Ishikawa (cell line): Measurements from ENCODE around the gene CNN3.

Experiments
- CEBPB ChIP-seq: IDR thresholded peaks from 2 replicates; pipeline ENCODE4 v1.6.1; 2012
- CREB1 ChIP-seq: IDR thresholded peaks from 2 replicates; pipeline ENCODE4 v1.6.1; 2012; ENCODE audit warnings: low read depth
- EGR1 ChIP-seq: IDR thresholded peaks from 2 replicates; pipeline ENCODE4 v1.6.1; 2012
- EP300 ChIP-seq: IDR thresholded peaks from 2 replicates; pipeline ENCODE4 v1.6.1; 2012; ENCODE audit warnings: borderline replicate concordance
- FOXM1 ChIP-seq: IDR thresholded peaks from 2 replicates; pipeline ENCODE4 v1.6.1; 2012; ENCODE audit warnings: low read depth, borderline replicate concordance
- MAX ChIP-seq: IDR thresholded peaks from 2 replicates; pipeline ENCODE4 v1.6.1; 2012
- NFIC ChIP-seq: IDR thresholded peaks from 2 replicates; pipeline ENCODE4 v1.6.1; 2012
- RAD21 ChIP-seq: IDR thresholded peaks from 2 replicates; pipeline ENCODE4 v1.6.1; 2012; ENCODE audit warnings: low read depth
- REST ChIP-seq: IDR thresholded peaks from 2 replicates; pipeline ENCODE4 v1.6.1; 2012; ENCODE audit warnings: low read depth, mild to moderate bottlenecking
- TAF1 ChIP-seq: IDR thresholded peaks from 2 replicates; pipeline ENCODE4 v1.6.1; 2012; ENCODE audit warnings: low read depth, mild to moderate bottlenecking
- TCF12 ChIP-seq: IDR thresholded peaks from 2 replicates; pipeline ENCODE4 v1.6.1; 2012; ENCODE audit warnings: low read depth
- TEAD4 ChIP-seq: IDR thresholded peaks from 2 replicates; pipeline ENCODE4 v1.6.1; 2012
- USF1 ChIP-seq: IDR thresholded peaks from 2 replicates; pipeline ENCODE4 v1.6.1; 2012
- YY1 ChIP-seq: IDR thresholded peaks from 2 replicates; pipeline ENCODE4 v1.6.1; 2012; ENCODE audit warnings: low read depth
- ZBTB7A ChIP-seq: IDR thresholded peaks from 2 replicates; pipeline ENCODE4 v1.6.1; 2012; ENCODE audit warnings: low read depth

Gene CNN3

GRCh38 chr1:94926915-94927404 lies at the start of gene CNN3:
TSS of gene CNN3 (minus strand) at chr1:94927110. CDS start at chr1:94926894, 216 bp downstream.
- TF ChIP-seq NFIC (no peak), CEBPB (no peak), TAF1 (peak; percentile 89), USF1 (no peak), EGR1 (peak; percentile 87), FOXM1 (no peak), ZBTB7A (no peak), CREB1 (no peak), MAX (peak; percentile 94), TEAD4 (no peak), TCF12 (peak; percentile 24; the same call in 1 of the 2 replicates), EP300 (no peak), YY1 (0 out of 2 replicates have a peak, but pooled peaks have one; percentile 9), RAD21 (no peak), REST (no peak)

- TF ChIP-seq YY1, result no peak
- no peak for TF ChIP-seq REST
- no peak for TF ChIP-seq ZBTB7A
- no peak for TF ChIP-seq NFIC
- TF ChIP-seq MAX, result no peak
- TF ChIP-seq USF1, result no peak
- no peak for TF ChIP-seq FOXM1
Measured at GRCh38 chr1:94974824-94975223, 47.9 kb upstream of the CNN3 start.

- TF ChIP-seq EGR1 (no peak), CREB1 (no peak)
Measured at GRCh38 chr1:94974241-94974640, 47.3 kb upstream of the CNN3 start.

GRCh38 chr1:94973309-94973922 lies 46.5 kb upstream of the CNN3 start:
- TF ChIP-seq NFIC (no peak), TCF12 (no peak), USF1 (no peak)

GRCh38 chr1:94971491-94971924 lies 44.6 kb upstream of the CNN3 start:
- no peak for TF ChIP-seq REST
- TF ChIP-seq TCF12, result no peak
- TF ChIP-seq CREB1, result no peak
- no peak for TF ChIP-seq CEBPB
- no peak for TF ChIP-seq YY1
- TF ChIP-seq TAF1, result no peak
- no peak for TF ChIP-seq EGR1
